NCI-H1092 (cell line): ENCODE results near the gene PROM1.

Experiments
- DNase-seq: peaks from one replicate; lab custom pipeline; 2025; lab: John Stamatoyannopoulos, UW

PROM1 gene, protein sequence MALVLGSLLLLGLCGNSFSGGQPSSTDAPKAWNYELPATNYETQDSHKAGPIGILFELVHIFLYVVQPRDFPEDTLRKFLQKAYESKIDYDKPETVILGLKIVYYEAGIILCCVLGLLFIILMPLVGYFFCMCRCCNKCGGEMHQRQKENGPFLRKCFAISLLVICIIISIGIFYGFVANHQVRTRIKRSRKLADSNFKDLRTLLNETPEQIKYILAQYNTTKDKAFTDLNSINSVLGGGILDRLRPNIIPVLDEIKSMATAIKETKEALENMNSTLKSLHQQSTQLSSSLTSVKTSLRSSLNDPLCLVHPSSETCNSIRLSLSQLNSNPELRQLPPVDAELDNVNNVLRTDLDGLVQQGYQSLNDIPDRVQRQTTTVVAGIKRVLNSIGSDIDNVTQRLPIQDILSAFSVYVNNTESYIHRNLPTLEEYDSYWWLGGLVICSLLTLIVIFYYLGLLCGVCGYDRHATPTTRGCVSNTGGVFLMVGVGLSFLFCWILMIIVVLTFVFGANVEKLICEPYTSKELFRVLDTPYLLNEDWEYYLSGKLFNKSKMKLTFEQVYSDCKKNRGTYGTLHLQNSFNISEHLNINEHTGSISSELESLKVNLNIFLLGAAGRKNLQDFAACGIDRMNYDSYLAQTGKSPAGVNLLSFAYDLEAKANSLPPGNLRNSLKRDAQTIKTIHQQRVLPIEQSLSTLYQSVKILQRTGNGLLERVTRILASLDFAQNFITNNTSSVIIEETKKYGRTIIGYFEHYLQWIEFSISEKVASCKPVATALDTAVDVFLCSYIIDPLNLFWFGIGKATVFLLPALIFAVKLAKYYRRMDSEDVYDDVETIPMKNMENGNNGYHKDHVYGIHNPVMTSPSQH

DNA sequence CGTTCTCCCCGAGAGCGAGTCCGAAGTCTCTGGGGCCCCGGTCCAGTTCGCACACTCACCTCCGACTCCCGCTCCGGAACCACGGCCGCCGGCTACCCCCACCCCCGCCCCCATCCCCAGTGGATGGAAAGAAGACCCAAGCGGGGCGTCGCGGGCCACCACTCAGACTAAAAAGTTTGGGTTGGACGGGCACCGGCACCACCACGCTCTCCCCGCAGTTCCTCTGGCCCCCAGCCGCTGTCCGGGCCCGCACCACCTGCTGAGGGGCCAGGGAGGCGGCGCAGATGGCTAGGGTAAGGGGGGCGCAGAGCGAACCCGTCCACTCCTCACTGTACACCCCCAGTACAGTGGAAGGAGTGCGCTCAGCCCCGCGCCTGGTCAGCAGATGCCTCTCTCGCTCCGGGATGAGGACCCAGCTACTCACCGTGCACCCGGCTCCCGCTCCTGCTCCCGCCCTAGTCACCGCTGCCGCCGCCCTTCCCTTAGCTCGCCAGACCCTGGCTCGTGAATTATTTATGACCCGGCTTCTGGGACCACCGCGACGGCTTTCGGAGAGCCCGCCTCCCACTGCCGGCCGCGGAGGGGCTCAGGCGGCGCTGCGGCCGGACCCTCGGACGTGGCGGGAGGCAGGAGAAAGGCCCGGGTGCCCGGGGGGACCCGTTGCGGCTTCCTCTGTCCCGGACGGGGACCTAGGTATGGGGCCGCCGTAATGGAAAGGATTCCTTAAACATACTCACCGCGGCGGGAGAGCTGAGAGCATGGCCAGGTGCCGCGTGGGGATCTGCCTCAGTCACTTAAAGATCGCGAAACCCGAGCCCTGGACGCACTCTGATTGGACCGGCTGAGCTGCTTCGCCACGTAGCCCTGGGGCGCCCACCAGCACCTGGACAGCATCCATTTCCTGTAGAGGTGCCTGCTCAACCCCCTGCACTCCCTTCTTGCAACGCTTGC lies at the start of gene PROM1:
Gene PROM1 (minus strand): TSS at position 783 of the 951 bp plus-strand sequence. CDS start 8,117 bp downstream, outside the sequence.
- peak; percentile 80 for DNase-seq

DNA sequence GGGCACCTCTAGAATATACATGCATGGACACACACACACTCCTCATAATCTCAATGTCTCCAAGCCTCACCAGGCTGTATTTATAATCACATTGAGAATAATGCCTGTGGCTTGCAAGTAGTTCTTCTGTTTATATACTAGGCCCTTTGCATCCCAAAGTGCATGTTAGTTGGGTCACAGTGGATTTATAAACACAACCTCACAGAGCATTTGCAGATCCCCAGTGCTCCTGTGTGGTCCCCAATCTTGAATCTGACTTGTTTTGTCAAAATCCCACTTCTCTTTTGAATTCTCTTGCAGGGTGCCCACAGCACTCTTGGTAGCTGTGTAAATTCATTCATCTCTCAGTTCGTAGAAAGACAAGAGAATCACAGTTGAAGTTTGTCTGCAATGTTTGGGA lies 49.6 kb upstream of the PROM1 start:
- DNase-seq: no peak

DNA sequence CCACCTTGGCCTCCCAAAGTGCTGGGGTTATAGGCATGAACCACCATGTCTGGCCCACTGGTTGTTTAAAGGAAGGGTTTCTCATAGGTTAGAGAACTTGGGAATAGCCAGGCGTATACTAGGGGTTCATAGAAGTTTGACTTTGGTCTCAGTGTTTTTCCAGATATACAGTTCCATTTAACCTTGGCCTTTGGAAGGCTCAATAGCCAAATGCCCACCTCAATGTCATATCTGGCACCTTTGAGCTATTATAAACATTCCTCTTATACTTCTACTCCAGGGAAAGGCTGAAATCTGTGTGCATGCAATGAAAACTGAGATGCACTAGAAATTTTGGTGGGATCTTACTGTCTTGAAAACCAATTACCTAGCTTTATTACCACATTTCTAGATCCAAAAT lies 47.5 kb upstream of the PROM1 start:
- DNase-seq: no peak

DNA sequence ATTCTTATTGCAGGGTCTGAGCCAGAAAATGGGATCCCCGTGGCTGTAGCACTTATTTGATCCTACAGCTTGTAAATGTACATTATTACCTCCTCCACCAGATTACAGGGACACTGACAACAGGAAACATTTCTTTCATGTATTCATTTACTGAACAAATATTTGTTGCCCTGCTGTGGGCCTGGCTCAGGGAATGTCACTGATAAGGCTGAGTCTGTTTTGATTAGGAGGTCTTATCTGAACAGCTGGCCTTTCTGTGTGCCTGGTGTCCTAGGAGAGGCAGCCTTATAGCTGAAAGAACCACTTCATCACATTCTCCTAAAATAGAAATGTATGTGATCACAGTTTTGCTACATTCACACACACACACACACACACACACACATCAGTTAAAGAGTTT lies 45.5 kb upstream of the PROM1 start:
- DNase-seq: peak; percentile 81

DNA sequence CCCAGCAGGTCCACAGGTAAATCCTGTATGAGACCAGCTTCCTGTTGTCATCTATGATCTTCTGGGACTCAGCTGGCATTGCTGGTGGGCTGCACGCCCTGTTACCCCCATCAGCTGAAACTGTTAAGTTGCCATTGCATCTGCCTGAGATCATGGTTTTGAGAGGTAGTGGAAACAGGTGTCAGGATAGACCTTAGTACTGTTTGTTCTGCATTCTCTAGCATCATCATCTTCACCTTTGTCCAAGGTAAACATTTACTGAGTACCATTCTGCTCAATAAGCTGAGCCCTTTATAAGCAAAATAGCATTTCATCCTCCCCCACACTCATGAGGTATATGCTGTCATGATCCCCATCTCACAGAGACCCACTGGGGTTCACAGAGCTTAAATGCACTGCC lies 42.9 kb upstream of the PROM1 start:
- DNase-seq: no peak

DNA sequence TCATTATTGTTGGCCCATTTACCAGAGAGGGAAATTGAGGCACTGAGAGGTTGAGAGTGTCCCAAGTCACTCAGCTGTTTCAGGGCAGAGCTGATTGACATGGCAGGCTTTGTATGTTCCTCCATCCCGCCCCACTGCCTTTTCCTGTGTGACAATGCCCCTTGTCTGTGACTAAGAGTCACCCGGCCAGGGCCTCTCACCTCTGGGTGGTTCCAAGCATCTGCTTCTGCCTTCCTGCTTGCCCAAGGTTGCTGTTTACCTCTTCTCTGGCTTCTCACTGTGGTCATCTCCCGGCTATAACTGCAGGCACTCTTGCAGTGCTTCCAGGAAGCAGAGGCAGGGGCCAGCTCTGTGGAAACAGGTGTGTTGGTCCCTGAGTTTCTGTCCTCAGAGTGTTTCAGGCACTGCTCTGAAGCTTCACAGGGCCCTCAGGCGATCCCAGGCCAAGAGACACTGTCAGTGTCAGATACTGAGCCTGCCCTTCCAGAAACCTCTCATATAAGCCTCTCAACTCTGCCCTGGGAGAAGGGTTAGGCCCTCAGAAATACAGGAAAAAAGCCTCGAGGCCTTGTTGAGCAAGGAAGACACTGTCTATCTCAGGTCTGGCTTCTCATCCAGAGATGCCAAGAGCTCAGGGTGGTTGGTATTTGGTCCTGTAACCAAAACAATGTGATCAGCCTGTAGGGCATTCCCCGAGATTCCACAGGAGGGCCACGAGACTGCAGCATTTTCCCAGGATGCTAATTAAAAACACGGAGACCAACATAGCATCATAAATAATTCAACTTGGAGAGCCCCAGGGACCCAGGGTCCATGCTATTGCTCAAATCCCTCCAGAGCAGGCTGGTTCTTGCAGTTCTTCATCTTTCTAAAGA lies 42.0 kb upstream of the PROM1 start:
- DNase-seq: no peak

DNA sequence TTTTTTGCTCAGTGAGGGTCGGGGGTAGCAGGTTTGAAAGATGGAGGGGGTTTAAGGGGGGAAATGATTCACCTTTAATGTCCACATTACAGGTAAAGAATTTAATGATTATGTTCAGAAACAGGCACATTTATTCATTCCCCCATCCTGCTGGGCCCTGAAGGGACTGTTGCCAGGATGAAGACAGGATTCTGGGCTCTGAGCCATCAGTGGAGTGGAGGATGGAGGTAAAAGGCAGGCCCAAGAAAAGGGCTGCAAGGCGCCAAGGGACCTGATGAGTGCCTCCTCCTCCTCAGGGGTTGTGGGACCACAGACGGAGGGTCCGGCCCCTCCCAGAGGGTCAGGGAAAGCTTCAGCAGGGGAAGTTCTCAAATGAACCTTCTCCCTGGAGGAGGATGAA lies 40.4 kb upstream of the PROM1 start:
- peak; percentile 67 for DNase-seq

DNA sequence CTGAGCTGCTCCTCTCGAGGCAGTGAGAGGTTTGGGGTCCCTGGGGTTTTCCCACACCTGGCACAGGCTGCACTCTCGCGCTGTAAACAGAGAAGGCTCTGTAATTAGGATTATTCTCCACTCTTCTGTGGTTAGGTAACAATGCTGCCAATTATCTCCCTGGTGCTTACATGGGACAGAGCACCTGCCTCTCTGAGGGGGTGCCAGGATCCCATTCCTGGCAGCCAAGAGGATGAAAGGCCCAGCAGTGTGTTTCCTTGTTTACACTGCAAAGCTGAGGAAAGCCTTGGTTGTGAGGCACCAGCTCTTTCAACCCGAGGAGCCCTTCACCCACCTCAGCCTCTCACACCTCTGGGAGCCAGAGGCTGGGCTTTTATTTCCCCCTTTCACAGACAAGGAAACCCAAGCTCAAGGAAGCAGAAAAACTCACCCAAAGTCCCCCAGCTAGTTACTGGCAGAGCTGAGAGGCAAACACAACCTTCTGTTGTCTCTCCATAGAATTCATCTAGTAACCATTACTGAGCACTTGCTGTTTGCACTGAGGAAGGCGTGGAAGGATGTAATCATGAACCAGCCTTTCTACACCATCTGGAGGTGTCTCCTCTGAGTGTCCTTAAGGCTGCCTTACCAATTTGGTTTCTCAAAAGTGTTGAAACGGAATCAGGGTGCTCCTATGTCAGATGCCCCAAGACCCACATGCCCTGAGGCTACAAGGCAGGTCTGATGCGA lies 39.7 kb upstream of the PROM1 start:
- peak; percentile 98 for DNase-seq

DNA sequence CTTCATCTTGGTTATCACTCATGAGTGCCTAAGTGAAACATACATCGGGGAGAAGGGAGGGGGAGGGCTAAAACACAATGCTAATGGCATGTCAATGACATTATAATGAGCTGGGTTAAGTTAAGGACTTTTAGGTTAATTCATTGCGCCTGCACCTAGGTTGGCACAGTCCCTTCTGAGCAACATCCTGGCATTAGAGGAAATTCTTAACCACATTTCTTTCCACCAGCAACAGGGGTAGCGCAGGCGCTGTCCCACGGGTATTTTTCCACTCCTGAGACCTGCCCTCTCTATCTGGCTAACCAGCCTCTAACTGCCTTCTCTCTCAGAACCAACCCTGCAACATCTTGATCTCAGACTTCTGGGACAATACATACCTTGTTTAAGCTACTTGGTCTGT lies 39.0 kb upstream of the PROM1 start:
- DNase-seq: no peak

DNA sequence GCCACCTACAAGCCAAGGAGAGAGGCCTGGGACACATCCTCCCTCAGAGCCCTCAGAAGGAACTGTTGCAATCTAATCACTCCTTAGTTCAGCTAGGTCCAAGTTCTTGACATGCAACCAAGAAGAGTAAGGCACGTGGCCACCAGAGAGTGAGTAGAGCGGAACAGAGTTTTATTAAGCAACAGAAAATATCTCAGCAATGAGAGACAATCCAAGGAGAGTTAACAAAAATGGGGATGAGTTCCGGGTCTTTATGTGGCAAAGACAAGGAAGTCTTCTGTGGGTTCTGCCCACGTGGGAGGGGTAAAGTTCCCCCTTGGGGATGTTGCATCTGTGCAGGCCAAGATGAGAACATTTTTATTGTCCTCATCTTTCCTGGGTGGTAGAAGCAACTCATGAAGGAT lies 38.5 kb upstream of the PROM1 start:
- DNase-seq: no peak

DNA sequence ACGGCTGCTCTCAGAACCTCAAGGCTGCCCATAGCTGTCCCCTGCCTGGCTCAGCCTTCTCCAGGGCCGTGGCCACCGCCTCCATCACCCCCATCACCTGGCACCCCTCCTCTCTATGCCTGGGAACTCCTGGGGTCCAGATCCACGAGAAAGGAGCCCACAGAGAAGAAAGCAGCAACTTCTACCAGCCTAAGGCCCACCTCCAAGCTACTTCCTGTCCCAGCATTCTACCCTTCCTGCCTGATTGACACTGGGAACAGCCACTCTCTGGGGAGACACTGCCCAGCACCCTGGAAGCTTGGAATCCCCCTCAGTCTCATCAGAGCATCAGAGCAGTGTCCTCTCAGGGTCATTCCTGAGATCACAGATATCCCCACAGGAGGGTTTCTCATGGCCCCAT lies 36.9 kb upstream of the PROM1 start:
- DNase-seq: no peak

DNA sequence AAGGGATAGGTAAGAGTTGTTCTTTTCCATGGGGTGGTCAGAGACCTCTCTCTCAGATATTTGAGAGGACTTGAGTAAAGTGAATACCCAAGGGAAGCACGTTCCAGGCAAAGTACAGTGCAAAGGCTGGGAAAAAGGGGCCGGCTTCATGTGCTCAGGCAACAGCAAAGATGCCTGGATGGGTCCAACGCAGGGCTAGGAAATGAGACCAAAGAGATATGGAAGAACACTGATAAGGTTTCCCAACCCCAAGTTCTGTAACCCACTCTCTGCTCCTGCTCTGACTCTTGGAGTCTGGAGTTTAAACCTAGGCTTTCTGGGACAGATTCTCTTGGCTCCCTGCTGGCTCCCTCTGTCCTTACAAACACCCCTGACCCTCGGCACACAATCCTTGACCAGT lies 36.2 kb upstream of the PROM1 start:
- no peak for DNase-seq

DNA sequence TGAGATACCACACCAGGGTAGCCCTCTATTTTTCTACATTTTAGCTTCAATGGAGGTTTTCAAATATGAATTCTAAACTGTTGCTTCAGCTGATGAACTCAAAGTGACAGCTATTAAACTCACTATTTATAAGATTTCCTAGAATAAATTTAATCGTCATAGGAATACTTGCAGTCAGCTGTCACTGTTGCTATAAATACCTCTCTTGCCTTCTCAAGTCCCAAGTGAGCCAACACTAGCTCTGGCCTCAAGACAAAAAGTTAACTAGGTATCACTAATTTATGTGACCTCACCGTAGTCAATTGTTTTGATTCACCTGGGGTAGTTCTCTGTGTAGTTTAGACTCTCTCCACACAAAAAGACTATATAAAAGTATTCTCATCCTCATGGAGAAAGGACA lies 34.3 kb upstream of the PROM1 start:
- DNase-seq: no peak

DNA sequence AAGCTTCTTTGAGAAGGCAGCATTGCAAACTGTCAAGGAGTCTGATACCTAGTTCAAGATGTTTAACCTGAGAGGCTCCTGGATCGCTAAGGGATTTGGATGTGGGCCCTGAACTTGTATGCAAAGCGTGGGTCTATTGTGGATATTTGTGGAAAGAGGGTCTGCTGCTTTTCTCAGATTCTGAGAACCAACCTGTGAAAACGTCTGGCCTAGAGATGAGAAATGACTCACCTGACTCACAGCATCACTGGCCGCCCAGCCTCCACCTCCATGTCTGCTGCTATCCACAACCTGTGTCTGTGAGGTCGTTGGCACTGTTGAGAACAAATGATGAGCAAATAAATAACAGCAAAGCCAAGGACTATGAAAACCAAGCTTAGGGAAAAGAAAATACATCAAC lies 33.3 kb upstream of the PROM1 start:
- no peak for DNase-seq

DNA sequence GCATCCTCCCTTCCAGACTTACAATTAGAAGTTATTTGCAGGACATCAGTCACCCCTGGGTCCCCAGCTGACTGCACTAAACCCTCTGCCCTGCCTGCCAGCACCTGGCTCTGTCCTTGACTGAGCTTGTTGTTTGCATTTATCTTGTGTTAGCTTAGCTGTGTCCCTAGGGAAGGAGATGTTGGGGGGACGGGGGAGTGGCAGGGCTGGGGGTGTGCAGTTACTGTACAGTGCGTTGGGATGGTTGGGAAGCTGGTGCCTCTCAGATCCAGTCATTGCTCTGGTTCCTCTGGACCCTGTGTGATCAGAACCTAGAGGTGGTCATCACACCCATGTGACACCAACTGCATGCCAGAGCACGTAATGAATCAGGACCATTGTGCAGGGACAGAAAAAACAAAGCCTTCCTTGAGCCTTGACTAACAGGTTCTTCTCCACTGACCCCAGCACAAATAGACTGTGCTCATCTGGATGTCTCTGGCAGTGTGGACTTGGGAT lies 32.7 kb upstream of the PROM1 start:
- peak; percentile 68 for DNase-seq

DNA sequence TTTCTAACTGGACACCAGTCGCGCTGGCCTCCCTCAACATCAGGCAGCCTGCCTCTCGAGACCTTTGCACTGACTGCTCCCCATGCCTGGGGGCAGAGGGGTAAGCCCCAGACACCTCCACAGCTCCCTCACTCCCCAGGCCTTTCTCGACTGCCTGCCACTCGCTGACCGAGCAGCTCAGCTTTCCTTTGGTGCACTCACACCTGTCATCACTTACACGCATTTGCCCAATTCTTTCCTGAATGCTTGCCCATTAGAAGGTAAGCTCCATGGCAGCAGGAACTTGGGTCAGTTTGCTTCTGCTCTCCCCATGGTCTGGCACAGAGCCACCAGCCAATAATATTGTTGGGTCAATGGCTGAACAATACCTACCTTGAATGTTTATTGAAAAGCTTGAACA lies 32.2 kb upstream of the PROM1 start:
- peak; percentile 61 for DNase-seq

DNA sequence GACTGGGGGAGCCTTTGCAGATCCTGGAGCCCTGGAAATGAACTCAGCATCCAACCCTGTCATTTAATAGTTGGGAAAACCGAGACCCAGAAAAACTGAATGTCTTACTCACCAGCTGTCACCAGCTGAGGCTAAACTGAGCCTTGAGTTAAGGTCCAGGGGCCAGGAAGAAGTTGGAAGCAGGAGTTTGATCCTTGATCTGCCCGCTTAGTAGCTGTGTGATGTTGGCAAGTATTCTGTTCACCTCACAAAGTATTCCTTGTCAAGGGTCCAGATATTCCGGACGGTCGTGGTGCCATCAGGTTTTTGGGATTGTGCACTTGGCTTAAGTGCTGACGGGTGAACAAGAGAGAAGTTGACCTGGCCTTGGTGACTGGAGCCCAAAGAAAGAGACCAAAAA lies 30.7 kb upstream of the PROM1 start:
- DNase-seq: no peak

DNA sequence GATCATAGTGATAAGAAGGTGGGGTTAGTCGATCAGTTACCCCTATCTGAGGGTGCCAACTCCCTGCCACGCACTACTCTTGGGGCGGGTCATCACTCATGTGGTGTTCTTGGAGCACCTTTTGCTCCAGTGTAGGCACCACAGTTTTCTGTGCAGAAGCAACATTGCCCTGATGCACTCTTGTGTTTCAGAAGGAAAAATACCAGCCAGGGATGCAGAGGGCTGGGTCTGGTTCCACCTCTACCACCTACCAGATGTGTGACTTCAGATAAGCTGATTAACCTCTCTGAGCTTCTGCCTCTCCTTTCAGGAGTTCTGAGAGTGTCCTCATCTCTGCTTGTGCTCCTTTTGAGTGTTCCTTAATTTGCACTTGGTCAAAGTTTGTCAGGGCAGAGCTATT lies 29.9 kb upstream of the PROM1 start:
- DNase-seq: no peak

DNA sequence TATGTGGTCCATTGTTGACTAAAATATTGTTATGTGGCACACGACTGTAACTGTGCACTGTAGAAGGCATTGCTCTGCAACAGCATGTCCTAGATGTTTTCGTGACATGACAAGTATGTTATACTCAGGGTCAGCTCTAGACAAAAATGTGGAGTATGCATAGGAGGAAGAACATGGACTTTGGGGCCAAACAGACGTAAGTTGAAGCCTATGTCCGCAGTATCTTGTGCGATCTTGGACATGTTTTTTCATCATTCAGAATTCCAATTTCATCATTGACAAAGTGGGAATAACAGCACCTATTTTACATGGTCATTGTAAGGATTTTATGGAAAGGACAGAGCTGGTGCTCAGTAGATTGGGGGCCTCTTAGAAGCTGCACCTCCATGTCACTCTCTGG lies 27.7 kb upstream of the PROM1 start:
- no peak for DNase-seq

DNA sequence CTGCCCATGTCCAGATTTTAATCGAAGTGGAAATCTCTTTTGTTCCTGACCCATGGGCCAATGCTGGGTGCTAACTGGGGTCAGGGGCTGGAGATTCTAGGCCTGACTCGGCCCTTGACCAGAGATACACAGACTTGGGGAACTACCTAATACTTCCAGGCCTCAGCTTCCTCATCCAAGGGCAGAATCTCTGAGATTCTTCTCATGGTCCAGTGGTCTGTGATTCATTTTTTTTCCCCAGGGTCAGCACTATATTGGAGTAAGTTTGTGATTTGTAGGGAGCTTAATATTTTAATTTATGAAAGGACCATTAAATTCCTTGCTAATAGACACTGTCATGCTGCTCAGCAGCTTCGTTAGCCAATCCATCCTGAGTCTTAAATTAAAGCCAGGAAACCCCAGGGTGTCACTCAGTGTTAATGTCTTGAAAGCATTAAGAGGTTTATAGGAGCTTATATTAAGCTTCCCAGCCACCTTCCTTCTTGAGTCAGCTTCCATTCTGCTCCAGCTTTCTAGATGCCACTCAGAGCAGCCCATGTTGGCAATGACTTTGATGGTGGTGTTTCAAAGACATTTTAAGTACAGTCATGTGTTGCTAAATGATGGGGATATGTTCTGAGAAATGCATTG lies 27.0 kb upstream of the PROM1 start:
- no peak for DNase-seq
